HFFc6 (cell line): Measurements from ENCODE around the gene ARHGAP15. TPM values are rescaled to one million over a fixed set of nuclear protein-coding genes. Genes with fewer than 3 reads are reported as not detected.

Source experiments
- DNase-seq: peaks from one replicate; pipeline ENCODE4 v3.0.0-alpha.2; 2018
- H3K27ac Mint-ChIP-seq: 2 replicates; pipeline ENCODE4 v1.8.0; 2020; ENCODE audit warnings: mild to moderate bottlenecking, mixed read lengths
- H3K27me3 Mint-ChIP-seq: 2 replicates; pipeline ENCODE4 v1.8.0; 2021; ENCODE audit warnings: mild to moderate bottlenecking, moderate library complexity, mixed read lengths; ENCODE audit not compliant: insufficient read depth
- H3K36me3 Mint-ChIP-seq: 2 replicates; pipeline ENCODE4 v1.8.0; 2021; ENCODE audit warnings: low read depth, mixed read lengths
- H3K4me1 Mint-ChIP-seq: 2 replicates; pipeline ENCODE4 v1.8.0; 2020; ENCODE audit warnings: low read depth, mixed read lengths
- H3K4me3 Mint-ChIP-seq: 2 replicates; pipeline ENCODE4 v1.8.0; 2020; ENCODE audit warnings: mild to moderate bottlenecking, moderate library complexity, mixed read lengths
- H3K9me3 Mint-ChIP-seq: 2 replicates; pipeline ENCODE4 v1.8.0; 2020; ENCODE audit warnings: mild to moderate bottlenecking, mixed read lengths
- CTCF ChIP-seq: fragments of 200-600 bp; sonication (generic); IDR thresholded peaks from 2 replicates; pipeline ENCODE4 v1.5.0; 2021; ENCODE audit warnings: antibody characterized with exemption, mild to moderate bottlenecking
- total RNA-seq, 6 experiments: library from RNA; stranded (reverse); fragmentation: NEBNext Ultra II Directional; extraction: Animal tissue kit (Norgen Biotek cat#: 25700); gene quantifications; 2 replicates in 1 of 6; 3 replicates in 5 of 6; pipeline ENCODE4 v1.2.3, GENCODE V29; 2021

The ARHGAP15 gene
- total RNA-seq, 6 experiments from 2014 or later: not detected

GRCh38 chr2:143279672-143280071 lies 150.5 kb downstream of the ARHGAP15 start:
- TF ChIP-seq CTCF: no peak
- H3K36me3 Mint-ChIP-seq: no peaks in the 10 kb centered on the region
- H3K4me3 Mint-ChIP-seq: no peak overlapping the region
- H3K9me3 Mint-ChIP-seq: no peaks in the 10 kb centered on the region
- H3K27me3 Mint-ChIP-seq: peaks cover 5% of the 10 kb centered on the region
- no peak for DNase-seq
- no peaks in the 10 kb centered on the region for H3K4me1 Mint-ChIP-seq
- H3K27ac Mint-ChIP-seq: no peak overlapping the region

- Mint-ChIP-seq H3K4me1 (no peaks in the 10 kb centered on the region), H3K27me3 (peaks cover 5% of the 10 kb centered on the region), H3K4me3 (no peak overlapping the region), H3K36me3 (no peaks in the 10 kb centered on the region), H3K27ac (no peak overlapping the region), H3K9me3 (no peaks in the 10 kb centered on the region)
- no peak for TF ChIP-seq CTCF
- no peak for DNase-seq
These were observed 151.0 kb downstream of the ARHGAP15 start for GRCh38 chr2:143280097-143280757.

- DNase-seq: no peak
- H3K4me1 Mint-ChIP-seq: no peaks in the 10 kb centered on the region
- TF ChIP-seq CTCF: peak; percentile 45
- no peaks in the 10 kb centered on the region; the same call in 1 of the 2 replicates for H3K27me3 Mint-ChIP-seq
- no peaks in the 10 kb centered on the region for H3K36me3 Mint-ChIP-seq
- H3K9me3 Mint-ChIP-seq: no peaks in the 10 kb centered on the region
- H3K4me3 Mint-ChIP-seq: no peak overlapping the region
- no peak overlapping the region for H3K27ac Mint-ChIP-seq
These were observed 153.5 kb downstream of the ARHGAP15 start for GRCh38 chr2:143282684-143283083.

- Mint-ChIP-seq H3K27me3 (no peaks in the 10 kb centered on the region; the same call in none of the 2 replicates), H3K27ac (no peak overlapping the region), H3K4me1 (no peaks in the 10 kb centered on the region), H3K36me3 (no peaks in the 10 kb centered on the region), H3K9me3 (no peaks in the 10 kb centered on the region), H3K4me3 (no peak overlapping the region)
- TF ChIP-seq CTCF: peak; percentile 87
- DNase-seq: peak; percentile 15
These were observed 155.0 kb downstream of the ARHGAP15 start for GRCh38 chr2:143284087-143284675.

- Mint-ChIP-seq H3K4me3 (no peak overlapping the region), H3K9me3 (no peaks in the 10 kb centered on the region), H3K27me3 (no peaks in the 10 kb centered on the region; the same call in 1 of the 2 replicates), H3K36me3 (no peaks in the 10 kb centered on the region), H3K27ac (no peak overlapping the region), H3K4me1 (no peaks in the 10 kb centered on the region)
- no peak for TF ChIP-seq CTCF
- DNase-seq: no peak
These were observed 159.8 kb downstream of the ARHGAP15 start for GRCh38 chr2:143289025-143289424.
